GM18868 (cell line): Measurements from ENCODE around the gene FBXO34.

Source experiments
- ATAC-seq: cut with Tn5 transposase; IDR thresholded peaks from one replicate; pipeline ENCODE4 v1.9.1; 2021; ENCODE audit warnings: mild to moderate bottlenecking, moderate library complexity; ENCODE audit not compliant: unreplicated experiment

FBXO34 gene

GRCh38 chr14:55271572-55272298, 514 bp downstream of the FBXO34 start:
- ATAC-seq = peak; percentile 50

- no peak for ATAC-seq
These were observed 1.2 kb downstream of the FBXO34 start for GRCh38 chr14:55272387-55272786.

- ATAC-seq = no peak
These were observed 1.7 kb downstream of the FBXO34 start for GRCh38 chr14:55272922-55273321.

GRCh38 chr14:55274146-55274545, 2.9 kb downstream of the FBXO34 start:
- no peak for ATAC-seq

- no peak for ATAC-seq
These were observed 3.5 kb downstream of the FBXO34 start for GRCh38 chr14:55274751-55275150.

- no peak for ATAC-seq
These were observed 5.5 kb downstream of the FBXO34 start for GRCh38 chr14:55276736-55277135.

- ATAC-seq = peak; percentile 96
These were observed 6.9 kb downstream of the FBXO34 start for GRCh38 chr14:55277972-55278740.

- no peak for ATAC-seq
These were observed 8.2 kb downstream of the FBXO34 start for GRCh38 chr14:55279384-55279783.

- ATAC-seq = no peak
These were observed 10.2 kb downstream of the FBXO34 start for GRCh38 chr14:55281316-55281839.

- no peak for ATAC-seq
These were observed 13.9 kb downstream of the FBXO34 start for GRCh38 chr14:55285048-55285652.

GRCh38 chr14:55288439-55288838, 17.2 kb downstream of the FBXO34 start:
- ATAC-seq = no peak

- no peak for ATAC-seq
These were observed 20.4 kb downstream of the FBXO34 start for GRCh38 chr14:55291480-55292081.

- no peak for ATAC-seq
These were observed 23.4 kb downstream of the FBXO34 start for GRCh38 chr14:55294603-55295002.

GRCh38 chr14:55297611-55298499, 26.6 kb downstream of the FBXO34 start:
- peak; percentile 61 for ATAC-seq

GRCh38 chr14:55298500-55298822, 27.2 kb downstream of the FBXO34 start:
- no peak for ATAC-seq

GRCh38 chr14:55301437-55302121, 30.4 kb downstream of the FBXO34 start:
- peak; percentile 72 for ATAC-seq

- peak; percentile 41 for ATAC-seq
These were observed 31.3 kb downstream of the FBXO34 start for GRCh38 chr14:55302367-55303124.

GRCh38 chr14:55303125-55303499, 31.9 kb downstream of the FBXO34 start:
- ATAC-seq = no peak

- peak; percentile 44 for ATAC-seq
These were observed 32.5 kb downstream of the FBXO34 start for GRCh38 chr14:55303691-55304145.
